Measurements from ENCODE around the gene DNAJC10. TPM values are rescaled to one million over a fixed set of nuclear protein-coding genes. Genes with fewer than 3 reads are reported as not detected.
"Not testable (repeated sequence)": the region's sequence is repeated elsewhere in the genome, so short reads cannot be mapped to it uniquely, and the experiment has no call there.

The DNAJC10 gene
- total RNA-seq, 1 donor from 2014 or later = 47.2 TPM

DNA sequence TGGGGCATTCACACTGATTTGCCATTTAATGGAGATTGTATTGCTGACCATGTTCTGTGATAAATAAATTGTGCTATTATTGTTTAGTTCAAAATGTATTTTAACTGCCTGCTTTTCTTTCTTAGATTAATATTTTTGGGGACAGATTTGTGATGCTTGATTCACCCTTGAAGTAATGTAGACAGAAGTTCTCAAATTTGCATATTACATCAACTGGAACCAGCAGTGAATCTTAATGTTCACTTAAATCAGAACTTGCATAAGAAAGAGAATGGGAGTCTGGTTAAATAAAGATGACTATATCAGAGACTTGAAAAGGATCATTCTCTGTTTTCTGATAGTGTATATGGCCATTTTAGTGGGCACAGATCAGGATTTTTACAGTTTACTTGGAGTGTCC, 1.8 kb downstream of the DNAJC10 start:
- intact Hi-C loops (cut with DNase I) = no loop called here
- DNase-seq (ENCODE audit: low spot score) = no peak

DNA sequence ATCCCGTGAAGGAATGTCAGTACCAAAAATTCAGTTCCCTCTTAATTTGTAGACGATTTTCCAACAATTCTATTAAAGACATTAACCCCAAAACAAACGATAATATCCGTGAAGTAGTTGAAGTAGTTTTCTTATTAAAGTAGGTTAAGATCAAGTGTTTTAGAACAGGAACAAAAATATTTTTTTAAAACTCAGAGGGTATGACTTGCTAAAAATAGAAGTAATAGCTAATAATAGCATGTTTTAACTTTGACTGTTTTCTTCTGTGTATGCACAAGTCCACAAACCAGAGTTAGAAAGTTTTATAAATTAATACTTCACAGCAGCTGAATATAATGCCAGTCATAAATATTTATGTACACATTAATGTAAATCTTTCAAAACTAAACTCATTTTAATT, 2.4 kb downstream of the DNAJC10 start:
- DNase-seq (ENCODE audit: low spot score) = no peak
- intact Hi-C loops (cut with DNase I) = no loop called here

DNA sequence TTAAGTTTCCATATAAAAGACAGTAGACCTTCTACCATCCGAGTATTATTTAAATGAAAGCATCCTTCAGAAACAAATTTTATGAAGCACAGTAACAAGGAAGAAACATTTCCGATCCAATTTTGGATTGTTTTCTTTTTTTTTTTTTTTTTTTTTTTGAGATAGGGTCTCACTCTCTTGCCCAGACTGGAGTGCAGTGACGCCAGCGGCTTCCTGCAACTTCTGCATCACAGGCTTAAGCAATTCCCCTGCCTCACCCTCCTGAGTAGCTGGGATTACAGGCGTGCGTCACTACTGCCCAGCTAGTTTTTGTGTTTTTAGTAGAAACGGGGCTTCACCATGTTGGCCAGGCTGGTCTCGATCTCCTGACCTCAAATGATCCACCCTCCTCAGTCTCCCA, 3.1 kb downstream of the DNAJC10 start:
- intact Hi-C loops (cut with DNase I); DNase-seq (ENCODE audit: low spot score): not testable (repeated sequence)

DNA sequence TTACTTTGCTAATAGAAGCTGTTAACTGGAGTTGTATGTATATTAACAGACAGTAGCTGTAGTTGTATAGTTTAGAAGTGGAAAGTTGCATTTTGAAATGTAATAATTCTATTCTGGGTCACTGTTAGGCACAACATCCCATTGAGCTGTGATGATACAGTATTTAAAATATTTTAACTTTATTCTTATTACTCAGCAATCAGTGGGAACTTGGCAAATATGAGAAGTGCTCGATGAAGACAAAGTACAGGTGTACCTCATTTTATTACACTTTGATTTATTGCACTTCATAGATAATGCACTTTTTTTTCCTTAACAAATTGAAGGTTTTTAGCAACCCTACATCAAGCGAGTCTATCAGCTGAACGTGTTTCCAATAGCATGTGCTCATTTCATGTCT, 8.6 kb downstream of the DNAJC10 start:
- intact Hi-C loops (cut with DNase I) = no loop called here

DNA sequence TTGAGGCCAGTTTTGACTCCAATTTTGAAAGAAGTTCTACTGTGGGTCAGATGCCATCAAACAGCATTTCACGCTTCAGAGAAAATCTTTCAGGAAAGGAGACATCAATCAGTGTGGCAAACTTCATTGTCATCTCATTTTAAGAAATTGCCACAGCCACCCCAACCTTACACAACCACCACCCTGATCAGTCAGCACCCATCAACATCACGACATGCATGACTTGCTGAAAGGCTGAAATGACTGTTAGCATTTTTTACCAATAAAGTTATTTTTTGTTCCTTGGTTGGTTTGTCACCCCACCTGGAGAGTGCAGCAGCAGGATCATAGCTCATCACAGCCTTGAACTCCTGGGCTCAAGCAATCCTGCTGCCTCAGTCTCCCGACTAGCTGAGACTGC, 10.4 kb downstream of the DNAJC10 start:
- DNase-seq (ENCODE audit: low spot score) = no peak
- intact Hi-C loops (cut with DNase I) = no loop called here

More for the DNA sequence above, 8.6 kb downstream of the DNAJC10 start:
- DNase-seq (ENCODE audit: low spot score) = no peak

DNA sequence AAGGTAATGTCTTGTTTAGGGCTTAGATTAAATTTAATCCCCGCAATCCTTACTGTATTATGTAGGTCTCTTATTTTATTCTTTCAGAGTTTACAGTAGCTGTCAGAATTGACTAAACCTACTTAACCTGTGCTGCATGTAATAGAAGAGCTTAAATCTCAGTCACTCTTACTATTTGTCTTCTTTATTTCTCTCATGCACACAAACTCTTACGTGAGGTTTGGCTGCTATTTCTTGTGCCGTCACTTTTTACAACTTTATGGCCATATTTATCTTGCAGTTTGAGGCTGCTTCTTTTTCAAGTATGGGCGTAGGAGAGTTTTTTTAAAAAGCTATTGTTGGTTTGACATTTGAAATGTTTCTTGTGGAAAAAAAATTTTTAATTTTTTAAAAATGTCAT, 12.0 kb downstream of the DNAJC10 start:
- intact Hi-C loops (cut with DNase I) = no loop called here
- DNase-seq (ENCODE audit: low spot score) = no peak

DNA sequence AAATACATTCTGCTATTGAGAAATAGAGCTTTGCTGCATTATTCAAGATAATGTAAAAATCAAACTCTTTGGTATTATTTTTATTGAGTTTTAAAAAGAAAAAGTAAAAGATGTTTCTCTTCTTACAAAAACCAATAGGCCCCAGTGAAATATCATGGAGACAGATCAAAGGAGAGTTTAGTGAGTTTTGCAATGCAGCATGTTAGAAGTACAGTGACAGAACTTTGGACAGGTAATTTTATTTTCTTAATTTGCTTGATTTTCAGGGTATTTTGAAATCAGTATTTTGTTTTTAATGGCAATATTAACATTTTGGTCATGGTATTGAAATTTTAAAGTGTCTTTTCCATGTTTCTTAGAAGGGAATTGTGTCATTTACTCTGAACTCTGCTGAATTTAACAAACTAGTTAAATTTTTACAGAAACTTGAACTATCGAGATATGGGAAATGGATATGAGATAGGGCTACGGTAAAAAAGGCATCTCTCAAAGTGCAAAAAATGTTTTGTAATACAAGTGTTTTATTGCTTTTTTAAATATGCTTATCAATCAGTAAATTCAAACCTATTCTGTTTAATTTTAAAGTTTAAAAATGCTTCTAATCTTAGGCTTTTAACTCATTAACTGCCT, 13.8 kb downstream of the DNAJC10 start:
- intact Hi-C loops (cut with DNase I) = no loop called here
- no peak for DNase-seq (ENCODE audit: low spot score)

DNA sequence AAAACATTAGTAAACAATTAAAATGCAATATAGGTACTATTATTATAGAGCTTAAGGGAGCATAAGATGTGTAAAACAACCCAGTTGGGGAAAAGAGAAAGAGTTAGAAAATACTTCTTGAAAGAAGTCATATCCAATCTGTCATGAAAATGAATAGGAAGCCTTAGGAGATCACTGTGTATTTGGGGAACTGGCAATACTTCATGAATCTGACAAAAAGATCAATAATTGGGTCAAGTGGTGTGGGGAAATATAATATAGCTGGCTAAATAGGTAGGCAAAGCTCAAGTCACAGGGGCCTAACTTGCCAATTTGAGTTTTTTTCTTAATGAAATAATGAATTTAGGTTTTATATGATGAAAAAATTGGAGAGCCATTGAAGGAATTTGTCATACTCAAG, 14.4 kb downstream of the DNAJC10 start:
- DNase-seq (ENCODE audit: low spot score) = no peak
- intact Hi-C loops (cut with DNase I) = no loop called here

DNA sequence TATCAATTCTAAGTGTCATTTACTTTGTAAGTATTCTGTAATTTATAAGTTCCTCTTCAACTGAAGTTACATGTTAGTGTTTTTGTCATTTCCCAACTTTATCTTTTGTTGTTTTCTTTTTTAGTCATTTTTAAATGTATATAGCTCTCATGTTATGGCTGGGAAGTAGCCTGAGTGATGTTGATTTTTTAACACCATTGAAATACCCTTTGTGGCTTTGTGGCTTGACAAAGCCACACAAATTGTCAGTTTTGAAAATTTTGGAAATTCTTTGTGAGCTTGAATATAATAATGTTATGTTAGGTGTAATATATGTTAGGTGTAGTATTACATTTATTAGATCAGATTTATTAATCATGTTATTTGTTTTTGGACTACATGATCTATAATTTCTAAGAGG, 16.7 kb downstream of the DNAJC10 start:
- no peak for DNase-seq (ENCODE audit: low spot score)
- intact Hi-C loops (cut with DNase I) = no loop called here

DNA sequence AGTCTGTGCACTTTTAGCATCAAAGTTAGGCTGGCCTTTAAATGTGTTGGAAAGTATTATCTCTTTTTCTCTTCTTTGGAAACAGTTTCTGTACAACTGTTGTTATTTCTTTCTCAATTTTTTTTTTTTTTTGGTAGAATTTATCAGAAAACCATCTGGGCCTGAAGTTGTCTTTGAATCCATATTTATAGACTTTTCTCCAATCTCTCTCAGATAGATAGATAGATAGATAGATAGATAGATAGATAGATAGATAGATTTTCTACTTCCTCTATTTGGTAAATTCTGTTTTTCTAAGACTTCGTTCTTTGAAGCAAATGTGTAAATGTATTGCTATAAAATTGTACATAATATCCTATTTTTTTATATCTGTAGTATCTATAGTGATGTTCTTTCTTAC, 17.5 kb downstream of the DNAJC10 start:
- DNase-seq (ENCODE audit: low spot score) = no peak

DNA sequence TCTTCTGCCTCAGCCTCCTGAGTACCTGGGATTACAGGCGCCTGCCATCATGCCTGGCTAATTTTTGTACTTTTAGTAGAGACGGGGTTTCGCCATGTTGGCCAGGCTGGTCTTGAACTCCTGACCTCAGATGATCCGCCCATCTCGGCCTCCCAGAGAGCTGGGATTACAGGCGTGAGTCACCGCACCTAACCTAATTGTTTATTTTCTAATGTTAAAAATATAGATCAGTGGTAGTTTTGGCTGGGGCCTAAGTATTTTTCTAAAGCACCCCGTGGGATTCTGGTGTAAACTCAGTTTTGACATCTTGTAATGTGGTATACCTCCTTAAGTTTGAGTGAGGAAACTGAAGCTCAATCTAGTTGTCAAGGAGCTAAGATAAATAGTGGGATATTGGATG, 20.8 kb downstream of the DNAJC10 start:
- DNase-seq (ENCODE audit: low spot score); intact Hi-C loops (cut with DNase I): not testable (repeated sequence)

More for the DNA sequence above, 17.5 kb downstream of the DNAJC10 start:
- intact Hi-C loops (cut with DNase I) = no loop called here

DNA sequence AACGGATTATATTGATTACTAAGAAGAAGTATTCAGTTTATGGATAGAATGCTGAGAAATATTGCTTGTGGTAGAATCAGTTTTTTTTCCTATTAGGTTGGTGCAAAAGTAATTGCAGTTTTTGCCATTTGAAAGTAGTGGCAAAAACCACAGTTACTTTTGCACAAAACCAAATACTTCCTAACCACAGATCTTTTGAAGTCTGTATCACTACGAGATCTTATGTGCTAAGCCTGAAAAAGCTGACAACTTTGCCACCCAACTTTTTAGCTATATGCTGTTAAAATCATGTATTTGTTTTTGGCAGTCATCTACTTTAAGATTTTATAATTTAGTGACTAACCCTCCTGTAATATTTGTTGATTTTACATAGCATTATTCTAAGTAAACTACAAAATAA, 24.6 kb downstream of the DNAJC10 start:
- DNase-seq (ENCODE audit: low spot score) = no peak
- intact Hi-C loops (cut with DNase I) = no loop called here

DNA sequence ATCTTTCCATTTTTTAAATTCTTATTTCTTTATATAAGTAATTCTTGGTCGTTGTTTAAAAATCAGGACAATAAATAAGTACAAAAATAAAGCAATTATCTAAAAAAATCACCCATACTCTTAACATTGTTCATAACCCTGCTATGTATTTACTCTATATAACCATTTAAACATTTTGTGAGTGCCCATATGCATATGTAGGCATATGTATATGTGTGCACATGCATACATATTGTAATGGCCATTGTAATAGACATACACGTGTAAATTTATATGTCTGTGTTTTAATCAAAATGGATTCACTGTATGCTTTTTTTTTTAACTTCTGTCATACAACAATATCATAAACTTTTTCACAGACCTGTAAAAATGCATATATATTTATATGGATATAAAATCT, 25.6 kb downstream of the DNAJC10 start:
- no peak for DNase-seq (ENCODE audit: low spot score)
- intact Hi-C loops (cut with DNase I) = no loop called here

DNA sequence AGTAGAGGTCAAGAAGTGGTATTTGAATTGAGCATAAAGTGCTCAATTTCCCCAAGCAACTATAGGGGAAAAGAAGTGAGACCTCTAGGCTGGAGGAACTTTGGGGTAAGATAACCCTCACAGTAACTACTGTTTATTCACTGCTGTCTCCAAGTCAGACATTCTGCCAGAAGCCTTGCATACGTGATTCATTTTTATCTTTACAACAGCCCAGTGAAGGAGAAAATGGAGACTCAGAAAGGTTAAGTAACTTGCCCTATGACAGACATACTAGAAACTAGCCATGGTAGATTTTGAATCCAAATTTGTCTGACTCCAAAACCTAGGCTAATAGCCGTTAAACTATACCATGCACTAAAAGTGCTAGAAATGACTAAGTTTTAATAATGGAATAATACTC, 28.4 kb downstream of the DNAJC10 start:
- intact Hi-C loops (cut with DNase I) = no loop called here
- DNase-seq (ENCODE audit: low spot score) = no peak

DNA sequence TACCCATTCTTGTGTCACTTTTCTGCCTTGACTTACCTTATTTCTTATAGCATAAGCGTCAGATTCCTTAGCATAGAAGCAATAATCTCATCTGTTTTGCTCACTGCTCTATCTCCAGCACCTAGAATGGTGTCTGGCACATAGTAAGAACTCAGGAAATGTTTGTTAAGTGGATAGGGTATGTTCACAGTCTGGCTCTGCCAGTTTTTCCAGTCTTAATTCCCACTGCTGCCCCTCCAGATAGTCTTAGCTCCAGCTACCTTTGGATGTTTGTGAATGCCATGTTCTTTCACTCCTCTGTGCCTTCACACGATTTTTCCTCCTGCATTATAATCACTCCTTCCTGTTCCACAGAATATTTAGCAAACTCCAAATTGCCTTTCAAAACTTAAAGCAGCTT, 29.0 kb downstream of the DNAJC10 start:
- intact Hi-C loops (cut with DNase I) = no loop called here
- no peak for DNase-seq (ENCODE audit: low spot score)

DNA sequence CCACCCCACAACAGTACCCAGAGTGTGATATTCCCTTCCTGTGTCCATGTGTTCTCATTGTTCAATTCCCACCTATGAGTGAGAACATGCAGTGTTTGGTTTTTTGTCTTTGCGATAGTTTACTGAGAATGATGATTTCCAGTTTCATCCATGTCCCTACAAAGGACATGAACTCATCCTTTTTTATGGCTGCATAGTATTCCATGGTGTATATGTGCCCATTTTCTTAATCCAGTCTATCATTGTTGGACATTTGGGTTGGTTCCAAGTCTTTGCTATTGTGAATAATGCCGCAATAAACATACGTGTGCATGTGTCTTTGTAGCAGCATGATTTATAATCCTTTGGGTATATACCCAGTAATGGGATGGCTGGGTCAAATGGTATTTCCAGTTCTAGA, 29.8 kb downstream of the DNAJC10 start:
- intact Hi-C loops (cut with DNase I); DNase-seq (ENCODE audit: low spot score): not testable (repeated sequence)

DNA sequence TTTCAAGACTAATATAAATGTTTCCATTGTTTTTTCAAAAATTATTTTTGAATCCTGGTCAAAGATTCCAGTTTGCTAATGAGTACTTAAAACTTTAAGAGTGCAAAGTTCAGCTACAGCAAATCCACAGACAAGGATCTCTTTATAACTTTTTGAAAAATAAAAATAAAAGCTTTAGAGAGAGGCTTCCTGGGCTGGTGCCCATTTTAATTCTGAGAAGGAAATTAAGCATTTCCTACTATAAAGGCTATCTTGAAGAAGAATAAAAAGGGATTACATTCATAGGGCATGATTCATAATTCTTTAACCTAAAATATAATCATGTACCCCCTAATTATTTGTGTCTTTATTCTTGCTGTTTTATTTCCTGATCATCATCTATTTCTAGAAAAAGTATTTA, 38.2 kb downstream of the DNAJC10 start:
- intact Hi-C loops (cut with DNase I) = no loop called here
- no peak for DNase-seq (ENCODE audit: low spot score)

DNA sequence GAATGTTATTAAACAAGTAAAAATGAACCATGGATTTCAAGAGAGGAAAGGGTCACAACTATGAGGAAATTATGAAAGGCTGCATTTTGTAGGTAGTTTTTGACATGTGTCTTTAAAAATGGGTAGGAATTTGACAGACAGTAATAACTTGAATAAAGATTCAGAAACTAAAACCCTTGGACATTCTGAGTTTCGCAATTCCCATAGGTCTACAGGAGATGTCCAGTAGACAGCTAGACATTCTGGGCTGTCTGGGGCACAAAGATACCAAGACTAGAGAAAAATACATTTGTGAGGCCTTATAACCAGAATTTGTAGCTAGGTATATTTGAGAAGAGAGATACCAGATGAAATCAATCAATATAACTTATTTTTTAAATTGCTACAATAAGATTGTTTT, 42.3 kb downstream of the DNAJC10 start:
- DNase-seq (ENCODE audit: low spot score) = no peak
- intact Hi-C loops (cut with DNase I) = no loop called here

DNA sequence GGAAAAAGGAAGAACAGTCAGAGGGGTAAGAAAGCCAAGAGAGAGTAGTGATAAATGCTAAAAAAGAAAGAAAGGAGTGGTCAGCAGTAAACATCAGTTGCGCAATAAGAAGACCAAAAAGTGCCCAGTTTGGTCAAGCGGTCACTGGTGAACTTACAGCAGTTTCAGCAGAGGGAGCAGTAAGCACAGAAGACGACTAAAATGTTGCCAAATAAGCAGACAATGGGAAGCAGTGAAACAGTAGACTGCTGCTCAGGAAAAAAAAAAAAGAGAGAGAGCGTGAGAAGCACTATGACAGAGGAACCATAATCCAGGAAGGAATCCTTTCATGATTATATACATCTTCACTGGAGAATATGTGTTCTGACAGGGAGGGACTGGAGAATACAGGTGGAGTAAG, 45.8 kb downstream of the DNAJC10 start:
- intact Hi-C loops (cut with DNase I) = loop anchor here (5.0 kb wide), 1 partner anchor 220 kb away; no protein-coding TSS in a partner anchor

DNA sequence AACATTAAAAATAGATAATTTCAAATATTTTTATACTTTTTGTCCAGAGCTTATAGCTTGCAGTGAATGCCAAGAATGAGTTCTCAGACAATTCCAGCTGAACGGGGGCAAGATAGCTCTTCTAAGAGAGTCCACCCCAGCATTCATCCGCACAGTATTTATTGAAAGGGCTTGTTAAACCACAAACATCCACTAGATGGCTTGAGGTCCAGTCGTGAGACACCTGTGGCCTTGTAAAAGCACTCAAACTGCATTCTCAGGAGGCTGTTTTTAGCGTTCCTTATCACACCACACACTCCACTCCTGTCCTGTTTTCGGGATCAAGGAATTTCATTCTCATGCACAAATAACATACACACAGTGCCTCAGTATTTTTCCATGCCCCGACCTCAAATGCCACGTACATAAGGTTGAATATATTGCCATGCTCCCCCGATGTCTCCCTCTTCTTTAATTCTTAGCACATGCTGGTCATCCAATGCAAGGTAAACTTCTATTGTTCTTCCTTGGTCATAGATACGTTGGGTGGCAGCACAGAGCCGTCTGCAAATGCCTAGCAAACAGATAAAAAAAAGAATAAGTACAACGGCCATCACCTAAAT, 47.4 kb downstream of the DNAJC10 start:
- intact Hi-C loops (cut with DNase I) = loop anchor here (5.0 kb wide), 1 partner anchor 219 kb away; no protein-coding TSS in a partner anchor
- no peak for DNase-seq (ENCODE audit: low spot score)

More for the DNA sequence above, 45.8 kb downstream of the DNAJC10 start:
- DNase-seq (ENCODE audit: low spot score) = no peak

DNA sequence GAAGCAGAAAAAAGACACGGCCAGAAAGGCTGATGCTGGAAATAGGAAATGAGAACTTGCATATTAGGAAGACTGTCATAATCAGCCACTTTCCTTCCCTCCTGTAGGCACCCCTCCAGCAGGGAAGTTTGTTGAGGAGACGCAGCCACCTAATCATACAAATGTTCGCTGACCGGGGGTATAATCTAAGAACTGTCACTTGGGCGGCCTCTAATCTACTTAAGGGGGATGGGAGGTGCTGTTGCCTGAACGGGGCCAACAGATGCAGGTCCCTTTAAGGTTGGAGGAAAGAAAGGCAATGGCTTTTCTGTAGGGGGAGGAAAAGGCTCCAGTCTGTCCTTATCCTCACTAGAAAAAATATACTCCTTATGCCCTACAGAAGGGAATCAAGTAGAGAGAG, 50.6 kb downstream of the DNAJC10 start:
- DNase-seq (ENCODE audit: low spot score) = no peak
- intact Hi-C loops (cut with DNase I) = no loop called here

DNA sequence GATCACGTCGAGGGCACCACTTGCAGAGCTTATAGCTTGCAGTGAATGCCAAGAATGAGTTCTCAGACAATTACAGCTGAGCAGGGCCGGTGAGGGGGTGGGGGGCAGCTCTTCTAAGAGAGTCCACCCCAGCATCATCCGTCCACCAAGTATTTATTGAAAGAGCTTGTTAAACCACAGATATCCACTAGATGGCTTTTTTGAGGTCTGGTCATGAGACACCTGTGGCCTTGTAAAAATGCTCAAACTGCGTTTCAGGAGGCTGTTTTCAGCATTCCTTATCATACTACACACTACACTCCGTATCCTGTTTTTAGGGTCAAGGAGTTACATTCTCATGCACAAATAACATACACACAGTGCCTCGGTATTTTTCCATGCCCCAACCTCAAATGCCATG, 51.5 kb downstream of the DNAJC10 start:
- no peak for DNase-seq (ENCODE audit: low spot score)
- intact Hi-C loops (cut with DNase I) = no loop called here

Data from cardiac septum (tissue), 1 donor.